Measurements from ENCODE around the gene CORO1C. TPM values are rescaled to one million over a fixed set of nuclear protein-coding genes. Genes with fewer than 3 reads are reported as not detected.

The CORO1C gene
- total and polyA plus RNA-seq, 9 of the 15 experiments (the other 6 are each of a cell fraction or from before 2014, with no cell fraction given), result 55.2 to 280 (median 150) TPM

DNA sequence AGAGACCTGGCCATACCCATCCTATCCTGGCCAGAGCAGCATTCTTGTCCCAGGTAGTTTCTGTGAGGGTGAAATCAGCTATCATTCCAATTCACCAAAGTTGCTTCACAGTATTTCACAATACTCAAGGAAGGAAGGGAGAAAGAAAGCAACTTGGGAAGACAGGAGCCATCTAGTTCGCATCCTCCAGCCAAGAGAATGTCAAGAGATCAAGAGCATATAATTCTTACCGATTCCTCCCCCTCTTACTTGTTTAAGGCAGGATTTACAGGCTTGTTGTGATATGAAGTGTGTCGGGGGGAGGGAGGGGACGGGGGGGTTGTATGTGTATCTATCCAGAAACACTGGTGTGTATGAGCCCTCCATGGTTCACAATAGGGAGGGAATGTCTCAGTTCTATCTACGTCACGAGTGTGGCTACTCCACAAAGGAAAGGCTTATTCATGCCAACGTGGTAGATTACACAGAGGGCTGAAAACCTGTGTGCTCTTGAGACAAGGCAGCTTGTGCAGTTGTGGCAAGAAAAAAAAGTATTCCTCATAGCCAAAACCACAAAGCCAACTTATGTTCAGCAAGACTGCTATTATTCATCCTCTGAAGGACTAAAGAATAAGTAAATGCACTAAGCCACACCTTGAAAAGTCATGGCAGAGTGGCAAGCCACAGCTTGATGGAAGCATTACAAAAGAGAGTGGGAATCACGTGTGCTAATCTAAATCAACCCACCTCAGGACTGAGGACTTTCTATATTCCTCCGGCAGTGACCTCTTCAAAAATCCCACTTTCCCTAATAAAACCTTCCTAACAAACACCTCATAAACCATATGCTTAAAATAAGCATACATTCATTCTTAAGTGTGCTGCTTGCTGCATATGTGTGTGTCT lies 35.0 kb downstream of the CORO1C start:
- in situ Hi-C loops (cut with MboI) (no loop called here), intact Hi-C loops (cut with micrococcal nuclease) (no loop called here)
- H3K27ac ChIP-seq (ENCODE audit: extremely low read depth, low read depth, low read length), result peak overlapping the region; percentile 69
- peaks cover 31 to 87% of the 10 kb centered on the region in 2 experiments for H3K4me1 ChIP-seq (replicated peaks in 1 of 2; ENCODE audit: control insufficient read depth in 2 of 2, insufficient read depth in 2 of 2, low read length in 2 of 2)
- ATAC-seq (no peak), FAIRE-seq (peak; percentile 62), DNase-seq (ENCODE audit: extremely low read depth in 1 of 4, low spot score in 3 of 4) (peak; percentile 58 to 73 (median 64))
- H3K4me3 ChIP-seq, result no peak overlapping the region
- peak overlapping the region; percentile 53 for H3K4me2 ChIP-seq (ENCODE audit: insufficient read depth, low read length)
- WGBS (ENCODE audit: insufficient coverage, low coverage, missing lambda C conversion rate), result 15% methylated on average over 7 of the region's 9 CpGs
- ChIA-PET CTCF (ENCODE audit: low intra/inter-chr PET ratio) (no interaction called here), POLR2A (interaction anchor here (0.8 to 1.7 kb wide), 5 partner anchors 8 to 21 kb away, joined by 3 to 7 read pairs (median 5); no protein-coding TSS in a partner anchor)
- BruUV-seq (replicated peaks), result no TSS peak
- peak overlapping the region in 1 of 2 experiments; percentile 37; a peak in 2 of 4 replicates for H3K9ac ChIP-seq (ENCODE audit: insufficient read depth in 1 of 2, low read depth in 2 of 2, low read length in 2 of 2)
- no peaks in the 10 kb centered on the region for H3K9me3 ChIP-seq (replicated peaks; ENCODE audit: control insufficient read depth, insufficient read depth, low read depth, low read length)
- peaks cover 75% of the 10 kb centered on the region for H3K36me3 ChIP-seq (ENCODE audit: control insufficient read depth, insufficient read depth, low read length)
- peaks cover 4% of the 10 kb centered on the region for H3K9me1 ChIP-seq (ENCODE audit: control insufficient read depth, insufficient read depth, low read length)
- peaks cover 5% of the 10 kb centered on the region; the same call in 1 of the 2 replicates for H4K20me1 ChIP-seq (replicated peaks; ENCODE audit: control insufficient read depth, insufficient read depth, low read length)
- no peak overlapping the region for H2AFZ ChIP-seq (ENCODE audit: low read depth, low read length)
- H3K27me3 ChIP-seq (ENCODE audit: control insufficient read depth in 2 of 2, insufficient read depth in 2 of 2, low read length in 2 of 2), result no peaks in the 10 kb centered on the region
- H3K79me2 ChIP-seq (ENCODE audit: control insufficient read depth, insufficient read depth, low read length), result peaks cover 87% of the 10 kb centered on the region
- TF ChIP-seq, protein P1, sequence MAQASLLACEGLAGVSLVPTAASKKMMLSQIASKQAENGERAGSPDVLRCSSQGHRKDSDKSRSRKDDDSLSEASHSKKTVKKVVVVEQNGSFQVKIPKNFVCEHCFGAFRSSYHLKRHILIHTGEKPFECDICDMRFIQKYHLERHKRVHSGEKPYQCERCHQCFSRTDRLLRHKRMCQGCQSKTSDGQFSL (CRISPR knock-in tag; IDR thresholded peaks at IDR 0.05), result no peak
- TF ChIP-seq, protein P1 (tag; IDR thresholded peaks at IDR 0.05), result no peak
- no peak for TF ChIP-seq GTF2B (IDR thresholded peaks at IDR 0.05; ENCODE audit: extremely low read depth, insufficient read length)
- TF ChIP-seq, protein P2, sequence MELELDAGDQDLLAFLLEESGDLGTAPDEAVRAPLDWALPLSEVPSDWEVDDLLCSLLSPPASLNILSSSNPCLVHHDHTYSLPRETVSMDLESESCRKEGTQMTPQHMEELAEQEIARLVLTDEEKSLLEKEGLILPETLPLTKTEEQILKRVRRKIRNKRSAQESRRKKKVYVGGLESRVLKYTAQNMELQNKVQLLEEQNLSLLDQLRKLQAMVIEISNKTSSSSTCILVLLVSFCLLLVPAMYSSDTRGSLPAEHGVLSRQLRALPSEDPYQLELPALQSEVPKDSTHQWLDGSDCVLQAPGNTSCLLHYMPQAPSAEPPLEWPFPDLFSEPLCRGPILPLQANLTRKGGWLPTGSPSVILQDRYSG (tag; conservative IDR thresholded peaks at IDR 0.05; ENCODE audit: low read depth), result no peak
- TF ChIP-seq BDP1 (IDR thresholded peaks at IDR 0.05; ENCODE audit: insufficient read depth, insufficient read length), result no peak
- no peak for TF ChIP-seq ZNF57 (CRISPR knock-in tag; IDR thresholded peaks at IDR 0.05)
- TF ChIP-seq SMARCA4 (IDR thresholded peaks at IDR 0.05), result no peak
- TF ChIP-seq ZZZ3 (IDR thresholded peaks at IDR 0.05), result no peak
- TF ChIP-seq MEIS2 (IDR thresholded peaks at IDR 0.05; ENCODE audit: partially characterized antibody), result no peak
- TF ChIP-seq, protein P3, sequence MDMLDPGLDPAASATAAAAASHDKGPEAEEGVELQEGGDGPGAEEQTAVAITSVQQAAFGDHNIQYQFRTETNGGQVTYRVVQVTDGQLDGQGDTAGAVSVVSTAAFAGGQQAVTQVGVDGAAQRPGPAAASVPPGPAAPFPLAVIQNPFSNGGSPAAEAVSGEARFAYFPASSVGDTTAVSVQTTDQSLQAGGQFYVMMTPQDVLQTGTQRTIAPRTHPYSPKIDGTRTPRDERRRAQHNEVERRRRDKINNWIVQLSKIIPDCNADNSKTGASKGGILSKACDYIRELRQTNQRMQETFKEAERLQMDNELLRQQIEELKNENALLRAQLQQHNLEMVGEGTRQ (CRISPR knock-in tag; IDR thresholded peaks at IDR 0.05), result peak; percentile 12; the same call in 1 of the 2 replicates
- TF ChIP-seq, protein P4, sequence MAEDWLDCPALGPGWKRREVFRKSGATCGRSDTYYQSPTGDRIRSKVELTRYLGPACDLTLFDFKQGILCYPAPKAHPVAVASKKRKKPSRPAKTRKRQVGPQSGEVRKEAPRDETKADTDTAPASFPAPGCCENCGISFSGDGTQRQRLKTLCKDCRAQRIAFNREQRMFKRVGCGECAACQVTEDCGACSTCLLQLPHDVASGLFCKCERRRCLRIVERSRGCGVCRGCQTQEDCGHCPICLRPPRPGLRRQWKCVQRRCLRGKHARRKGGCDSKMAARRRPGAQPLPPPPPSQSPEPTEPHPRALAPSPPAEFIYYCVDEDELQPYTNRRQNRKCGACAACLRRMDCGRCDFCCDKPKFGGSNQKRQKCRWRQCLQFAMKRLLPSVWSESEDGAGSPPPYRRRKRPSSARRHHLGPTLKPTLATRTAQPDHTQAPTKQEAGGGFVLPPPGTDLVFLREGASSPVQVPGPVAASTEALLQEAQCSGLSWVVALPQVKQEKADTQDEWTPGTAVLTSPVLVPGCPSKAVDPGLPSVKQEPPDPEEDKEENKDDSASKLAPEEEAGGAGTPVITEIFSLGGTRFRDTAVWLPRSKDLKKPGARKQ (CRISPR knock-in tag; IDR thresholded peaks at IDR 0.05), result no peak
- no peak for TF ChIP-seq ZNF23 (CRISPR knock-in tag; IDR thresholded peaks at IDR 0.05)
- TF ChIP-seq JUN (IDR thresholded peaks at IDR 0.05; ENCODE audit: borderline replicate concordance, low read depth, low read length), result no peak
- no peak for TF ChIP-seq JUN (CRISPR knock-in tag; IDR thresholded peaks at IDR 0.05; ENCODE audit: borderline replicate concordance)
- TF ChIP-seq ZNF431 (CRISPR knock-in tag; IDR thresholded peaks at IDR 0.05), result no peak
